ENCODE results near the gene PRSS36. TPM values are rescaled to one million over a fixed set of nuclear protein-coding genes. Genes with fewer than 3 reads are reported as not detected.

Gene PRSS36
- total RNA-seq, 1 experiment from 2014 or later = 0.66 TPM

GRCh38 chr16:31193874-31194273 is 44.0 kb upstream of the PRSS36 start:
- Histone ChIP-seq H3K9me3 (ENCODE audit: control insufficient read depth, low read depth, low read length) (no peaks in the 10 kb centered on the region), H3K23me2 (ENCODE audit: insufficient read length, low read depth, low read length, poor library complexity, severe bottlenecking) (no peaks in the 10 kb centered on the region), H4K8ac (replicated peaks; ENCODE audit: insufficient read length, low read depth, low read length) (no peak overlapping the region), H3K79me2 (ENCODE audit: insufficient read depth, low read length) (0 out of 2 replicates have a peak, but pooled peaks cover 2% of the 10 kb centered on the region), H3K23ac (ENCODE audit: insufficient read length, low read depth, low read length) (no peak overlapping the region), H3T11ph (ENCODE audit: low read length) (no peak overlapping the region), H4K5ac (ENCODE audit: insufficient read length, low read depth, low read length) (no peak overlapping the region), H3K18ac (ENCODE audit: insufficient read length, low read depth, low read length) (no peak overlapping the region), H3K27ac (ENCODE audit: insufficient read length, low read depth, low read length) (no peak overlapping the region), H3K9ac (ENCODE audit: extremely low read depth, insufficient read length, low read length) (no peak overlapping the region), H3K4me1 (ENCODE audit: insufficient read depth, low read length) (no peaks in the 10 kb centered on the region), H3K79me1 (ENCODE audit: insufficient read depth, low read depth, low read length, poor library complexity, severe bottlenecking) (no peaks in the 10 kb centered on the region), H3K56ac (ENCODE audit: insufficient read length, low read depth, low read length) (no peak overlapping the region), H3K4me2 (ENCODE audit: insufficient read depth, insufficient read length, low read length) (no peak overlapping the region), H2AFZ (ENCODE audit: low read length) (no peak overlapping the region), H4K91ac (ENCODE audit: insufficient read length, low read depth, low read length) (no peak overlapping the region), H4K20me1 (ENCODE audit: control insufficient read depth, insufficient read depth, insufficient read length) (no peaks in the 10 kb centered on the region), H3K14ac (ENCODE audit: insufficient read depth, low read length) (no peak overlapping the region), H2AK5ac (ENCODE audit: insufficient read length, low read length) (no peak overlapping the region), H2BK20ac (ENCODE audit: low read depth, low read length, poor library complexity, severe bottlenecking) (no peak overlapping the region), H2BK12ac (ENCODE audit: insufficient read length, low read depth, low read length) (no peak overlapping the region), H2BK120ac (ENCODE audit: low read depth, low read length, poor library complexity, severe bottlenecking) (no peak overlapping the region), H2BK5ac (ENCODE audit: insufficient read length, low read length) (no peak overlapping the region), H3K4ac (ENCODE audit: low read depth, low read length) (no peak overlapping the region), H2BK15ac (ENCODE audit: low read depth, low read length) (no peak overlapping the region), H3K27me3 (ENCODE audit: insufficient read depth, low read length) (no peaks in the 10 kb centered on the region)
- no peak overlapping the region; a peak in 1 of 5 replicates for H3K4me3 Mint-ChIP-seq
- H3K9me3 Mint-ChIP-seq = no peaks in the 10 kb centered on the region
- WGBS (ENCODE audit: extremely low coverage, insufficient read length, low lambda C conversion rate) = no CpG with 5 or more reads among the region's 2 CpGs
- H3K27ac Mint-ChIP-seq = peak overlapping the region in 1 of 3 experiments; percentile 62; a peak in 1 of 7 replicates
- DNase-seq = no peak
- no peaks in the 10 kb centered on the region; the same call in 1 of the 2 replicates for H3K27me3 Mint-ChIP-seq (ENCODE audit: low read depth)
- no peak for TF ChIP-seq CTCF (conservative IDR thresholded peaks at IDR 0.05)
- no peaks in the 10 kb centered on the region; a peak in 1 of 4 replicates for H3K4me1 Mint-ChIP-seq
- H3K36me3 Mint-ChIP-seq (ENCODE audit: insufficient read depth in 1 of 3, low read depth in 3 of 3) = peaks cover 65 to 90% (median 80%) of the 10 kb centered on the region in 3 experiments

Data from H9 (cell line).